ENCODE data around the gene MAOA.

DNA sequence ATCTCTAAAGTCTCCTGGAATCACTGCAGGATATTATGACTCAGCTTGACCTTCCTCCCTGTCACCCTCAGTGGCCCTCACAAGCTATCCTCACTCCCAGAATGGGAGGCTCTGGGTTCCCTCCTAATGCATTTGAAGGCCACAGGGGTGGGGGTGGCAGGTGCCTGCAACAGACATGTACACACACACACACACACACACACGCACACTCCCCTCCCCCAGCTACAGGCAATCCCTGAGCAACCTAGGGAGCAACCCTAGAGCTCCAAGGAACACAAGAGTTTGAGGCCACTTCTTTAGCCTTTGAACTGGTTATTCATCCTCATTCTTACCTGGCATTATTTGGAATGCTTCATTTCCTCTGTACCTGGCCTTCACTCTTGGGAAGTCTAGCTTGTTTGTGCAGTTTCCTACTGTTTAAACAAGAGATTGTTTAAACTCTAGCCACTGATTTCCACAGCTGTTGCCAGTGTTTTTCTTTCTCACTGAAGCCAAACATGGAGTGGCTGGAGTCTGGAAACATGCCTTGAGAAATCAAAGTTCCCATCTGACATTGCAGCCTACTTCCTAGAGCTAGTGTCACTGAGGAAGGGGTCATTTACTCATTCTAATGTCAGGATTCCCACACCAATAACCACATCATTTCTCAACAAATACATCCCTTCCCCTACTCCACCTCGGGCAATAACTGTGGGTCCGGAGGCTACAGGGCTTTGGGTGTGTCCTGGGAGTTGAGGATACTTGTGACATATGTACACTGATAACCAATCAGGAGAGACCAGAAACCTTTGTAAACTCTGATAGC lies 37.7 kb downstream of the MAOA start:
- TF ChIP-seq REST (IDR thresholded peaks at IDR 0.05; ENCODE audit: low read depth) (no peak), YY1 (IDR thresholded peaks at IDR 0.05; ENCODE audit: low read depth) (no peak), TEAD4 (IDR thresholded peaks at IDR 0.05) (no peak), RAD21 (IDR thresholded peaks at IDR 0.05; ENCODE audit: low read depth) (no peak), EP300 (IDR thresholded peaks at IDR 0.05; ENCODE audit: borderline replicate concordance) (no peak)
